IPS DF 6.9 (cell line): Measurements from ENCODE around the gene NPSR1.

ENCODE experiments used
- DNase-seq: peaks from one replicate; pipeline ENCODE4 v3.0.0-alpha.2; 2013; ENCODE audit warnings: low read depth, low spot score
- H3K27ac ChIP-seq: one replicate; pipeline ENCODE4 v1.5.1; 2013; ENCODE audit warnings: low read length, control low read depth
- H3K27me3 ChIP-seq: 2 replicates; pipeline ENCODE4 v1.6.1; 2013; ENCODE audit warnings: mild to moderate bottlenecking, low read length; ENCODE audit not compliant: control insufficient read depth, insufficient read depth
- H3K36me3 ChIP-seq: 2 replicates; pipeline ENCODE4 v1.6.1; 2013; ENCODE audit warnings: low read length; ENCODE audit not compliant: control insufficient read depth, insufficient read depth
- H3K4me1 ChIP-seq: 2 replicates; pipeline ENCODE4 v1.6.1; 2013; ENCODE audit warnings: low read length; ENCODE audit not compliant: control insufficient read depth, insufficient read depth
- H3K4me3 ChIP-seq: 2 replicates; pipeline ENCODE4 v1.5.1; 2013; ENCODE audit warnings: mild to moderate bottlenecking, low read length
- H3K9me3 ChIP-seq: 2 replicates; pipeline ENCODE4 v1.6.1; 2013; ENCODE audit warnings: low read length, inconsistent platforms; ENCODE audit not compliant: control insufficient read depth, insufficient read depth
- WGBS: extraction: QIAGEN DNeasy Blood & Tissue Kit; methylation state at CpG from one replicate; pipeline ENCODE4 v1.1.7; 2013; ENCODE audit warnings: mixed read lengths, missing lambda C conversion rate; ENCODE audit not compliant: insufficient read length, insufficient coverage; 5-methylcytosine and 5-hydroxymethylcytosine counted together

Gene NPSR1

DNA sequence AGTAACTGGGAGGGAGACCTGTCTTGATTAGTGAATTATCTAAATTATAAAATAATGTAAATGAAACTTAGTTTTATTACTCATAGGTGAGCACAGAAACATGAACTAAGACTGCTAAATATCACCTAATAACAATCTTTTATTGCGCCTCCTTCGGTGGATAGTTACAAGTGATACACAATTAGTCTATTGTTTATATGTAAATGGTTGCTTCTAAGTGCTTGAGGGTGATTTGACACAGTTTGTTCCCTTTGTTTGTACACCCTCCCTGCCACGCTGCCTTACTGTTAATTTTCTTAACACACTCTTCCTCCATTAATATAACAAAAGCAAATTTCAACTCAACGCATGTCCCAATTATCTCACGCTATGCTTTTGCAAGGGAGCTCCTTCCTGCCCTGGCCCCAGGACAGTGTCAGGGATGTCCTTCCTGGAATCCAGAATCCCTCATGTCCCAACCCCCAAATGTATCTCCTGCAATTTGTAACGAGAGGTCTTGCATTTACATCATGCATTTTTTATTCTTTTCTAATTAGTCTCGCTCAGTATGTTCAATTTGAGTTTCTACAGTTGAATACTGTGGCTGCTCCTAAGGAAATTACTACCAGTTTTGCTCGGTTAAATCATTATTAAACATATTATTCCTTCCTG lies 4.2 kb downstream of the NPSR1 start:
- Histone ChIP-seq H3K9me3 (no peaks in the 10 kb centered on the region), H3K36me3 (no peaks in the 10 kb centered on the region), H3K27ac (no peak overlapping the region), H3K4me3 (no peak overlapping the region), H3K4me1 (peaks cover 4% of the 10 kb centered on the region; the same call in 1 of the 2 replicates), H3K27me3 (no peaks in the 10 kb centered on the region)
- DNase-seq, result no peak
- WGBS, result 100% methylated on average over 2 of the region's 8 CpGs

DNA sequence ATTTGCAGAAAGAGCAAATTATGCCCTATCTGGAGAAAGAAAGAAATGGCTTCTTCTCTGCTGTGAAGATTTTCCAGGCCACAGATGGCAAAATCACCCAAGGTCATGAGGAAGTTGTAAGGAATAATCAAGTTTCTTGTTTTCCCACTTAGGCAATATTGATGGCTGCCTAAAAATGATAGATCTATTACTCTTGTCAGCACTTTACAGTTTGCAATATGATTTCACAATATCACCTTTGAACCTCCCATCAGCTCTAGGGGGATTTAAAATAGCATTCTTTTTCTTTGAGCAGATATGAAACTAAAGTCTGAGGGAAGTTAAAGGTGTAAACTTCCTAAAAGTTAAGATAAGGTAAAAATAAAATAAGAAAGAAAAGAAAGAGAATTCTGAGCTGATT lies 6.7 kb downstream of the NPSR1 start:
- Histone ChIP-seq H3K4me3 (no peak overlapping the region), H3K9me3 (no peaks in the 10 kb centered on the region), H3K4me1 (0 out of 2 replicates have a peak, but pooled peaks cover 2% of the 10 kb centered on the region), H3K36me3 (no peaks in the 10 kb centered on the region), H3K27ac (no peak overlapping the region), H3K27me3 (no peaks in the 10 kb centered on the region)
- DNase-seq, result no peak

DNA sequence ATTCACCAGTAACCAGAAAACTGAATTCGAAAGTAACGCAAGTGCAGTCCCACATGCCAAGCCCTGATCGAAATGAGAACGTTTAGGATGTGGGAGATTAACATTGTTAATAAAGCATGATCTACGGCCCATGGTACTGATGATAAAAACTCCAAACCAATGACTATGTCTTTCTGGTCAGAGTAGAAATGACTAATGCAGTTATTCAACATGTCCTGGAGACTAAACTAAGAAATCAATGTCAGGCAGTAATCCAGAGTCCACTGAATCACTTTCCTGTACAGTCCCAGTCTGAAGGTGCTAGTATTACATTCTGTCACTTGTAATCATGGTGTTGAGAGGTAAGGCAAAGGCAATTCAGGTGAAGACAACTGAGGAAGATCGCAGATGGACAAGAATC lies 14.4 kb downstream of the NPSR1 start:
- no peaks in the 10 kb centered on the region for H3K9me3 ChIP-seq
- DNase-seq, result no peak
- H3K4me1 ChIP-seq, result no peaks in the 10 kb centered on the region
- no peak overlapping the region for H3K27ac ChIP-seq
- H3K27me3 ChIP-seq, result no peaks in the 10 kb centered on the region
- WGBS, result no CpG with 5 or more reads among the region's 6 CpGs
- no peak overlapping the region for H3K4me3 ChIP-seq
- H3K36me3 ChIP-seq, result no peaks in the 10 kb centered on the region

DNA sequence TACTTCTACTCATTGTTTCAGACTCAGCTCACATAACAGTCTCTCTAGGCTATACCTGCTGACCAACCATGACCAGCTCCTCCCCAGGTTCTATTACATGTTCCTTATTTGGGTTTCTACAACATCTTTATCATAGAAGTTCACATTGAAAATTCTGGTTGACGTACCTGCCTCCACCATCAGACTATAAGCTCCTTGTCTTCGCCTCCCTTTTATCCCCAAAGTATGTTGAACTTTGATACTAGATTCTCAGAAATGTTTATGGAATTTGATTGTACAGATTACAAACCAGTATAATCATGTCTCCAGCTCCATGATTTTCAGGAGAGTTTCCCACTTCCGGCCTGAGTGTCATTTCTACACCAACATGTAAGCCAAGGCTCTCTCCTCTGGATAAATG lies 15.0 kb downstream of the NPSR1 start:
- no peak overlapping the region for H3K4me3 ChIP-seq
- H3K27me3 ChIP-seq, result no peaks in the 10 kb centered on the region
- no peak for DNase-seq
- H3K4me1 ChIP-seq, result no peaks in the 10 kb centered on the region
- H3K9me3 ChIP-seq, result no peaks in the 10 kb centered on the region
- no peak overlapping the region for H3K27ac ChIP-seq
- WGBS, result no CpG with 5 or more reads among the region's 3 CpGs
- no peaks in the 10 kb centered on the region for H3K36me3 ChIP-seq

DNA sequence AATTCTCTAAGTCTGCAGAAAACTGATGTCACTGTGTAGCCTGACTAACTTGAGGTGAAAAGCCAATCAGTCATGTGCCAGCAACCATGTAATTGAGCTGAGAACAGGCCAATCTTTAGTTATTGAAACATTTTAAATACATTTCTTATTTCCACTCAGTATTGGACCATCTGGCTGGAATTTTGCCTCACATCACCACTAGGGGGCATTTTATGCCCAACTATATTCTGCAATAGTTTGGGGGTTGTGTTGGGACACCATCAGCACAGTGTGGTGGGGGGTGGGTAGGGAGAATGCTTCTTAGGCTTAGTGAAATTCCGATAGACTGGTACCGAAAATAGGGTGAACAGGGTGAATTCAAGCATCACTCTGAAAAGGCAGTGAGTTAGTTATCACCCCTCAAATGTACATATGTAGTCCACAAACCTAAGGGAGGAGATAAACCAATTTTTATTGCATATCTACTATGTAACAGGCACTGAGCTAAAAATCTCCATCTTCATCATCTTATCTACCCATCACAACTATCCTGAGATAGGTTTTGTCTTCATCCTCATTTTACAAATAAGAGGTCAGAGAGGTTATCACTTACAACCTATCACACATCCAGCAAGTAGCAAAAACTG lies 17.8 kb downstream of the NPSR1 start:
- no peaks in the 10 kb centered on the region for H3K27me3 ChIP-seq
- no peaks in the 10 kb centered on the region for H3K4me1 ChIP-seq
- no peaks in the 10 kb centered on the region for H3K36me3 ChIP-seq
- H3K9me3 ChIP-seq, result no peaks in the 10 kb centered on the region
- no peak overlapping the region for H3K4me3 ChIP-seq
- H3K27ac ChIP-seq, result no peak overlapping the region
- no peak for DNase-seq
- WGBS, result no CpG with 5 or more reads among the region's 2 CpGs

DNA sequence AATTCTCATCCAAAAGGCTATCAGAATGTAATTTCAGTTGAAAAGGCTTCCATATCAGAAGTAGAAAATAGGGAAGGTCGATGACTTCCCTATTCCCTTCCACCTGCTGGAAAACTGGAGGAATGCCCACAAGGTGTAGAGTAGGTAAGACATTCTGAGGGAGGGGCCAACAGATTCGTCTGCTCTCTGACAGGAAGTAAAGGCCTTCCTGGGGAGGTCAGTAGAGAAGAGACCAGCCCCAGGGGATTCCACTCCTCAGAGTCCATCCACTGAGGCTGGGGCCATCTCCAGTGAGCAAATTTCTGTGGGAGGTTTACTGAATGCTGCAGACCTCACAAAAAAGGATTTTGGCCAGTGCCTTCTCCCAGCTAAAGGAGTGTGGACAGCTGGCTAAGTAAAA lies 19.5 kb downstream of the NPSR1 start:
- DNase-seq, result no peak
- Histone ChIP-seq H3K4me3 (no peak overlapping the region), H3K9me3 (no peaks in the 10 kb centered on the region), H3K36me3 (no peaks in the 10 kb centered on the region), H3K4me1 (no peaks in the 10 kb centered on the region), H3K27me3 (no peaks in the 10 kb centered on the region), H3K27ac (no peak overlapping the region)
- no CpG with 5 or more reads among the region's 2 CpGs for WGBS

DNA sequence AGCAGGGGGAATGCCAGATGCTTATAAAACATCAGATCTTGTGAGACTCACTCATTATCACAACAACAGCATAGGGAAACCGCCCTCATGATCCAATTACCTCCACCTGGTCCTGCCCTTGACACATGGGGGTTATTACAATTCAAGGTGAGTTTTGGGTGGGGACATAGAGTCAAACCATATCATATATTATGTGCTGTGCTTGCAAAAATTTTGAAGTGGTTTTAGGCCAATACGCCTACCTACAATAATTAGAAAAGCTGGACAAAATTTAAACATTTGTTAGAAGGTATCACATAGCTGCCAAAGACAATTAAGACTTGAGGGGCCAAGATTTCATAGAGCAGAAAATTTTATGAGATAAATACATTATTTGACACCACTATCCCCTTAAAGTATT lies 29.5 kb downstream of the NPSR1 start:
- H3K9me3 ChIP-seq, result no peaks in the 10 kb centered on the region
- H3K36me3 ChIP-seq, result no peaks in the 10 kb centered on the region
- WGBS, result no CpG with 5 or more reads among the region's 2 CpGs
- no peak overlapping the region for H3K4me3 ChIP-seq
- no peaks in the 10 kb centered on the region for H3K4me1 ChIP-seq
- H3K27ac ChIP-seq, result no peak overlapping the region
- DNase-seq, result no peak
- no peaks in the 10 kb centered on the region for H3K27me3 ChIP-seq

DNA sequence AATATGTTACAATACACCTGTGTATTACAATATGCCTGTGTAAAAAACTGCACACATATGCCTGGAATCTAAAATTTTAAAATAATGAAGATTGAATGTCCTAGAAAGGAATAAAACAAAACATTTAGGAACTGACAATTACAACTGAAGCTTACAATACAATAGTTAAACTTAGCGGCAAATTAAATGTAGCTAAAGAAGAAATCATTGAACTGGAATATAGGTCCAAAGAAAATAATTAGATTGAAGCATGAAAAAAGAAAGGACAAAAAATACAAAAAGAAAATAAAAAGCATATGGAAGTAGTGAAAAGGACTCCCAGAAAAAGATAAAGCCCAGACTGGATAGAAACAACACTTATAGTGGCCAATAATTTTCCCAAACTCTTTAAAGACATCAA lies 38.4 kb downstream of the NPSR1 start:
- no peaks in the 10 kb centered on the region for H3K36me3 ChIP-seq
- no peak for DNase-seq
- WGBS, result no CpG with 5 or more reads among the region's 1 CpG
- no peak overlapping the region for H3K27ac ChIP-seq
- no peaks in the 10 kb centered on the region for H3K4me1 ChIP-seq
- no peaks in the 10 kb centered on the region for H3K27me3 ChIP-seq
- H3K4me3 ChIP-seq, result no peak overlapping the region
- no peaks in the 10 kb centered on the region; the same call in 1 of the 2 replicates for H3K9me3 ChIP-seq

DNA sequence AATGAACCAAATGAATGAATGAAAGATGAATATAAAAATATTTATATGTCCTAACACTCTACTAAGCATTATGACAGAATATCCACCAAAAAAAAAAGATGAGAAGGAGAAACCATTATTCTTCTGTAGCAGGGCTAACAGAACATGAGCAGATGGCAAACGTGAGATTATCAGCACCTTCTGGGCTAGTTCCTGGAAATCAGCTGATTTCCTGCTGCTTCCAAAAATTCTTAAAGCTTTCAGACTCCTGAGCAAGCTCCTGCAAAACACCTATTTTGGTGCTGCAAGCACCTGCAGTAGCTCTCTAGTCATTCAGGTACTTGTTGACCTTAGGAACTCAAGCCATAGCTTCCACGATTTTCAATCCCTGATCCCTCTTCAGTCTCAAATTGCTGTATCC lies 51.8 kb downstream of the NPSR1 start:
- no peaks in the 10 kb centered on the region for H3K4me1 ChIP-seq
- no peak overlapping the region for H3K27ac ChIP-seq
- no CpG with 5 or more reads among the region's 2 CpGs for WGBS
- no peaks in the 10 kb centered on the region for H3K27me3 ChIP-seq
- no peak overlapping the region for H3K4me3 ChIP-seq
- no peak for DNase-seq
- H3K36me3 ChIP-seq, result no peaks in the 10 kb centered on the region
- no peaks in the 10 kb centered on the region for H3K9me3 ChIP-seq

DNA sequence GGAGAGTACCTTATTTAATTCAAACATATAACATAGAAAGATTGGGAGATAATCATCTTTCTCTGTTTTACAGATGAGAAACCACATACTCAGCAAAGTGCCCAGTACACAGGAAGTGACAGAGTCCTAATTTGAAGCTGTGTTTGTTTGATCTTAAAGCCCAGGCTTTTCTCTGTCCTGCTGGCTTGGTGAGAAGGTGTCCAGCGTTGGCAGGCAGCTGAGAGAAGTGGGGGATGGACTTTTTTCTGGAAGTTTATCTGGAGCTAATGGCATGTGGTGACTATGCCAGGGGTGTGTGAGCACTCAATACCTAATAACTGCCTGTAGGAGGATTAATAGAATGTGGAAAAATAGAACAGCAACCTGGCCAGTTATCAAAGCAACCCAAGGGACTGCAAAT lies 60.8 kb downstream of the NPSR1 start:
- Histone ChIP-seq H3K36me3 (no peaks in the 10 kb centered on the region), H3K9me3 (no peaks in the 10 kb centered on the region), H3K27ac (no peak overlapping the region), H3K4me1 (no peaks in the 10 kb centered on the region), H3K27me3 (no peaks in the 10 kb centered on the region), H3K4me3 (no peak overlapping the region)
- no CpG with 5 or more reads among the region's 1 CpG for WGBS
- DNase-seq, result no peak

DNA sequence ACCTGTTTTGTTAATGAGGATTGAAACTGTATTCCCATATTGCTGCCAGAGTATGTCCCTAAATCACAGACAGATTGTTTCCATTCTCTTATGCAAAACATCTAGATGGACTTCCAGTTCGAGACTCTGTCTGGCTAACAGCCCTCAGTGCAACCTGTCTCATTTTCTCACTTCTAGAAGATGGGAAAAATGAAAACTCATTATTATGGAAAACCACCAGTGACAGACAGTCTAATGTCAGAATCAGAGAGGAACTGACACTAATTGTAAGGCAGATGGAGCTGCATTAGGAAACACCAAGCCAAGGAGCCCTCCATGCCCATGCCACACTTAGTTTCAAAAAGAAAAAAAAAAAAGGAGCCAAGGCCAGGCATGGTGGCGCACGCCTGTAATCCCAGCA lies 61.6 kb downstream of the NPSR1 start:
- H3K4me1 ChIP-seq, result no peaks in the 10 kb centered on the region
- H3K27me3 ChIP-seq, result no peaks in the 10 kb centered on the region
- no peak overlapping the region for H3K4me3 ChIP-seq
- whole genome bisulfite sequencing, result no CpG with 5 or more reads among the region's 3 CpGs
- no peak overlapping the region for H3K27ac ChIP-seq
- no peak for DNase-seq
- no peaks in the 10 kb centered on the region for H3K36me3 ChIP-seq
- H3K9me3 ChIP-seq, result no peaks in the 10 kb centered on the region
